DMS53 (cell line): ENCODE data around the gene CDH26.

Experiments used
- DNase-seq: peaks from one replicate; lab custom pipeline; 2025; lab: John Stamatoyannopoulos, UW

The CDH26 gene

DNA sequence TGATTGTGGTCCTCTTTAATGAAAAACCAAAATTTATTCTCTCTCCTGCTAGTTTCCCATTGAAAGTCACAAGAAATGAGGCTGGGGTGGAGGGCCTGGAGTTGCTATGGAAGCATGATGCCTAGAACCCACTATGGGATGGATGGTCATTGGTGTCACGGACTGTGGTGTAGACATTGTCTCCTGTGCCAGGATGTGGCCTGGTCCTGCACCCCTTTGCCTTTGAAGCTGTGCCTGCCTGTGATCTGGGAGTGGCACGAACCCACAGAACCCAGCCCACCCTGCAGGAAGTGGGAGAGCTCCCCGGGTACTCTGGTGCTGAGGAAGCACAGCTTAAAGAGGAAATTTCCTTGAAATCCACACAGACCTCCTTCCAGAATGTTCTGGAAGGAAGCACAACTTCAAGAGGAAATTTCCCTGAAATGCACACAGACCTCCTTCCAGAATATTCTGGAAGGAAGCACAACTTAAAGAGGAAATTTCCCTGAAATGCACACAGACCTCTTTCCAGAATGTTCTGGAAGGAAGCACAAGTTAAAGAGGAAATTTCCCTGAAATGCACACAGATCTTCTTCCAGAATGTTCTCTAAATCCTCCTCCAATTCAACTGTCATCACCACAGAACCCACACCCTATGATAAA, 105.6 kb downstream of the CDH26 start:
- DNase-seq, result no peak
